ENCODE measurements around the gene CEP41. TPM values are rescaled to one million over a fixed set of nuclear protein-coding genes. Genes with fewer than 3 reads are reported as not detected.

The CEP41 gene
- total and polyA plus RNA-seq, 2 donors (not counting 3 experiments of a cell fraction or from before 2014, with no cell fraction given) = 19.5 to 26.8 TPM

DNA sequence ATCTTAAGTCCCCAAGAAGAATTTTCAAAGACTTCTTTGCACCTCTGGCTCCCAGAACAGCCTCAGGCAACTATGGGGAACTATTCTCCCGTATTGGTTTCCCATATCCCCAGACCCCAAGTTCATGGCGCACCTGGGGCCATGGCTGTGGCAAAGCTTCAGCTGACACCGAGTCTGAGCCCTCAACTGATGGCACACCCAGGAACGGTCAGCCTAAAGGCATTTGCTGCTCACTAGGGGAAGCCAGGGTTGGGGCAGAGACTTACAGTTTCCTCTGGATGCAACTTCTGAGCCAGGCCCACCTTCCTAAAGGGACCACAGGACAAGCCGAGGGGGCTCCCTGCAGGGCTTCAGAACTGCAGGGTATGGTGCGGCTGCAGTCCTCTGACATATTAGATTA, 74.3 kb downstream of the CEP41 start:
- no peaks in the 10 kb centered on the region for H3K9me1 ChIP-seq (replicated peaks; ENCODE audit: control insufficient read depth, extremely low read depth, insufficient read depth, low read length)
- H3K36me3 ChIP-seq (ENCODE audit: control insufficient read depth in 2 of 2, extremely low read depth in 1 of 2, insufficient read depth in 2 of 2, low read length in 2 of 2) = no peaks in the 10 kb centered on the region
- no peaks in the 10 kb centered on the region for H4K20me1 ChIP-seq (replicated peaks; ENCODE audit: control insufficient read depth, extremely low read depth, insufficient read depth, low read length)
- dilution Hi-C loops (cut with MboI; ENCODE audit: extremely low pct_ligation_motif_present, low sequenced_read_pairs) = no loop called here
- intact Hi-C loops (cut with micrococcal nuclease) = no loop called here
- POLR2A ChIA-PET = no interaction called here
- no peak overlapping the region for H3K27ac ChIP-seq (ENCODE audit: insufficient read depth, low read depth, low read length)
- H3K79me2 ChIP-seq (ENCODE audit: control insufficient read depth, insufficient read depth, low read length) = no peaks in the 10 kb centered on the region
- H3K9ac ChIP-seq (replicated peaks; ENCODE audit: extremely low read depth, insufficient read depth, low read length) = no peak overlapping the region
- H3K9me3 ChIP-seq (replicated peaks; ENCODE audit: control insufficient read depth, insufficient read depth, low read length) = no peaks in the 10 kb centered on the region
- BruUV-seq (replicated peaks) = no TSS peak
- FAIRE-seq = no peak
- CTCF ChIA-PET = no interaction called here
- peaks cover 7% of the 10 kb centered on the region for H3K4me1 ChIP-seq (ENCODE audit: control insufficient read depth, extremely low read depth, insufficient read depth, low read length)
- H3K4me3 ChIP-seq (replicated peaks in 1 of 3; ENCODE audit: insufficient read depth in 1 of 3, low read depth in 1 of 3, low read length in 3 of 3) = no peak overlapping the region
- no peak for DNase-seq (ENCODE audit: low read depth, low spot score)
- no peak overlapping the region for H3K4me2 ChIP-seq (ENCODE audit: insufficient read depth, low read length)
- no peak overlapping the region for H2AFZ ChIP-seq (ENCODE audit: low read depth, low read length)
- H3K27me3 ChIP-seq (ENCODE audit: control insufficient read depth in 2 of 2, insufficient read depth in 2 of 2, low read length in 2 of 2) = no peaks in the 10 kb centered on the region
- TF ChIP-seq MYC (IDR thresholded peaks at IDR 0.05; ENCODE audit: low read depth, low read length) = no peak
- TF ChIP-seq, protein P1, sequence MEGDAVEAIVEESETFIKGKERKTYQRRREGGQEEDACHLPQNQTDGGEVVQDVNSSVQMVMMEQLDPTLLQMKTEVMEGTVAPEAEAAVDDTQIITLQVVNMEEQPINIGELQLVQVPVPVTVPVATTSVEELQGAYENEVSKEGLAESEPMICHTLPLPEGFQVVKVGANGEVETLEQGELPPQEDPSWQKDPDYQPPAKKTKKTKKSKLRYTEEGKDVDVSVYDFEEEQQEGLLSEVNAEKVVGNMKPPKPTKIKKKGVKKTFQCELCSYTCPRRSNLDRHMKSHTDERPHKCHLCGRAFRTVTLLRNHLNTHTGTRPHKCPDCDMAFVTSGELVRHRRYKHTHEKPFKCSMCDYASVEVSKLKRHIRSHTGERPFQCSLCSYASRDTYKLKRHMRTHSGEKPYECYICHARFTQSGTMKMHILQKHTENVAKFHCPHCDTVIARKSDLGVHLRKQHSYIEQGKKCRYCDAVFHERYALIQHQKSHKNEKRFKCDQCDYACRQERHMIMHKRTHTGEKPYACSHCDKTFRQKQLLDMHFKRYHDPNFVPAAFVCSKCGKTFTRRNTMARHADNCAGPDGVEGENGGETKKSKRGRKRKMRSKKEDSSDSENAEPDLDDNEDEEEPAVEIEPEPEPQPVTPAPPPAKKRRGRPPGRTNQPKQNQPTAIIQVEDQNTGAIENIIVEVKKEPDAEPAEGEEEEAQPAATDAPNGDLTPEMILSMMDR (IDR thresholded peaks at IDR 0.05; ENCODE audit: extremely low read depth in 1 of 2, insufficient read depth in 1 of 2, low read depth in 1 of 2, low read length in 2 of 2) = no peak
- TF ChIP-seq POLR2AphosphoS5 (IDR thresholded peaks at IDR 0.05; ENCODE audit: insufficient read depth, low read depth, low read length) = no peak
- TF ChIP-seq MAX (IDR thresholded peaks at IDR 0.05; ENCODE audit: insufficient read depth, insufficient read length) = no peak
- TF ChIP-seq JUN (IDR thresholded peaks at IDR 0.05; ENCODE audit: borderline replicate concordance, insufficient read depth, insufficient read length, low read depth) = no peak
- no peak for TF ChIP-seq FOS (IDR thresholded peaks at IDR 0.05; ENCODE audit: borderline replicate concordance, insufficient read depth, low read length)

All from endothelial cell of umbilical vein (primary cell).